KMS-11 (cell line): Measurements from ENCODE around the gene CEMIP.

Experiments used
- H2AFZ ChIP-seq: fragments of 200-600 bp; sonication (generic); 2 replicates; pipeline ENCODE4 v1.6.1; 2016; ENCODE audit warnings: antibody characterized with exemption, mixed run types, low read depth
- H3K27ac ChIP-seq: fragments of 200-600 bp; sonication (generic); 2 replicates; pipeline ENCODE4 v1.6.1; 2016; ENCODE audit warnings: mild to moderate bottlenecking, mixed run types
- H3K27me3 ChIP-seq: fragments of 200-600 bp; sonication (generic); 2 replicates; pipeline ENCODE4 v1.6.1; 2017; ENCODE audit warnings: mild to moderate bottlenecking, low read depth, mixed run types, moderate library complexity; ENCODE audit not compliant: insufficient read depth
- H3K36me3 ChIP-seq: fragments of 200-600 bp; sonication (generic); 2 replicates; pipeline ENCODE4 v1.6.1; 2017; ENCODE audit warnings: mild to moderate bottlenecking, mixed run types; ENCODE audit not compliant: insufficient read depth
- H3K4me1 ChIP-seq: fragments of 200-600 bp; sonication (generic); 2 replicates; pipeline ENCODE4 v1.6.1; 2016; ENCODE audit warnings: mild to moderate bottlenecking, low read depth, mixed run types; ENCODE audit not compliant: poor library complexity, severe bottlenecking
- H3K4me2 ChIP-seq: fragments of 200-600 bp; sonication (generic); 2 replicates; pipeline ENCODE4 v1.7.0; 2016; ENCODE audit warnings: mild to moderate bottlenecking, mixed run types
- H3K4me3 ChIP-seq: fragments of 200-600 bp; sonication (generic); IDR thresholded peaks from 2 replicates; pipeline ENCODE4 v1.6.1; 2017; ENCODE audit warnings: low read depth, low read length, mixed read lengths; ENCODE audit not compliant: insufficient read depth
- H3K79me2 ChIP-seq: fragments of 200-600 bp; sonication (generic); 2 replicates; pipeline ENCODE4 v1.6.1; 2016; ENCODE audit warnings: low read depth, mixed run types; ENCODE audit not compliant: insufficient read depth
- H3K9ac ChIP-seq: fragments of 200-600 bp; sonication (generic); 2 replicates; pipeline ENCODE4 v1.6.1; 2016; ENCODE audit warnings: mild to moderate bottlenecking, mixed run types
- H4K20me1 ChIP-seq: fragments of 200-600 bp; sonication (generic); 2 replicates; pipeline ENCODE4 v1.6.1; 2016; ENCODE audit warnings: mild to moderate bottlenecking, mixed run types; ENCODE audit not compliant: insufficient read depth
- TF ChIP-seq, protein P1 (sequence below): fragments of 200-600 bp; sonication (generic); conservative IDR thresholded peaks from 2 replicates; pipeline ENCODE4 v1.6.1; 2017; ENCODE audit warnings: low read depth, mild to moderate bottlenecking, antibody characterized with exemption, low read length, moderate library complexity, mixed read lengths

The CEMIP gene

DNA sequence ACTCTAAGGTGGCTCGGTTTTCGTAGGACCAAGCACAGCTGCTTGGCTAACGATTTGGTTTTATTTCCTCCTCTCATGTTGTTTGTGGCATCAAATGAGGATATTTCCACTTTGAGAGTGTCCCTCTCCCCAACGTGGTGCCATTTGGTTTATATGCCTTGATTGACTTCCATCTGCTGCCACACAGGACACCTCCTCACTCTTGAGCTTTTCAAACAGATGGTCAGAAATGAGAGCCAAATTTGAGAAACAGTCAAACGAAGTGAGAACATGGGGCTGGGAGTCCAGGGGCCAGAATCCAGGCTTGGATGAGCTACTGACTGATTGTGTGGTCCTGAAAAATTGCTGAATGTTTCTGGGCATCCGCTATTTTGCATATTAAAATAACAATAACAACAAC is 43.5 kb downstream of the CEMIP start:
- H3K4me2 ChIP-seq = no peak overlapping the region

DNA sequence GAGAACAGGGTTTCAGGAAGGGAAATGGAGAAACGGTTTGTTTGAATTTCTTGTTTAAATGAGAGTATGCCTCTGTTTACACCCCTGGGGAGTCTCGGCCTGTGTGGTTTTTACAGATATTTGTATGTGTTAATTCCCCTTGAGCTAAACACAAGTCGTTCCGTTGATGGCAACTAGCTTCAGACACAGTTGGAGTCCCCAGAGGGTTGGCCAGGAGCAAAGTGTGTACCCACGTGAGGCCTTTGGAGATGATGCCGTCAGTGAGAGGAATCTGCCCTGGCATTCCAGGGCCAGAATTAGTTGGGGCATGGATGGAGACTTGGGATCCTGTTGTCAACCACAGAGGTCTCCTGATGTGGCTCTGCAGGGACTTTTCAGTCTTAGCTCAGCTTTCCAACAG is 44.0 kb downstream of the CEMIP start:
- Histone ChIP-seq H2AFZ (no peak overlapping the region), H3K9ac (no peak overlapping the region), H3K27me3 (no peaks in the 10 kb centered on the region), H4K20me1 (no peaks in the 10 kb centered on the region), H3K4me1 (no peaks in the 10 kb centered on the region), H3K79me2 (no peaks in the 10 kb centered on the region), H3K27ac (no peak overlapping the region), H3K4me2 (no peak overlapping the region), H3K4me3 (no peak overlapping the region), H3K36me3 (no peaks in the 10 kb centered on the region)
- TF ChIP-seq, protein P1, sequence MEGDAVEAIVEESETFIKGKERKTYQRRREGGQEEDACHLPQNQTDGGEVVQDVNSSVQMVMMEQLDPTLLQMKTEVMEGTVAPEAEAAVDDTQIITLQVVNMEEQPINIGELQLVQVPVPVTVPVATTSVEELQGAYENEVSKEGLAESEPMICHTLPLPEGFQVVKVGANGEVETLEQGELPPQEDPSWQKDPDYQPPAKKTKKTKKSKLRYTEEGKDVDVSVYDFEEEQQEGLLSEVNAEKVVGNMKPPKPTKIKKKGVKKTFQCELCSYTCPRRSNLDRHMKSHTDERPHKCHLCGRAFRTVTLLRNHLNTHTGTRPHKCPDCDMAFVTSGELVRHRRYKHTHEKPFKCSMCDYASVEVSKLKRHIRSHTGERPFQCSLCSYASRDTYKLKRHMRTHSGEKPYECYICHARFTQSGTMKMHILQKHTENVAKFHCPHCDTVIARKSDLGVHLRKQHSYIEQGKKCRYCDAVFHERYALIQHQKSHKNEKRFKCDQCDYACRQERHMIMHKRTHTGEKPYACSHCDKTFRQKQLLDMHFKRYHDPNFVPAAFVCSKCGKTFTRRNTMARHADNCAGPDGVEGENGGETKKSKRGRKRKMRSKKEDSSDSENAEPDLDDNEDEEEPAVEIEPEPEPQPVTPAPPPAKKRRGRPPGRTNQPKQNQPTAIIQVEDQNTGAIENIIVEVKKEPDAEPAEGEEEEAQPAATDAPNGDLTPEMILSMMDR = no peak

More for the DNA sequence above, 43.5 kb downstream of the CEMIP start:
- Histone ChIP-seq H3K27ac (no peak overlapping the region), H2AFZ (no peak overlapping the region), H3K79me2 (no peaks in the 10 kb centered on the region), H3K27me3 (no peaks in the 10 kb centered on the region), H3K4me1 (no peaks in the 10 kb centered on the region), H3K4me3 (no peak overlapping the region), H3K9ac (no peak overlapping the region), H3K36me3 (no peaks in the 10 kb centered on the region), H4K20me1 (no peaks in the 10 kb centered on the region)
- TF ChIP-seq, protein P1 = no peak

- Histone ChIP-seq H3K27me3 (no peaks in the 10 kb centered on the region), H3K4me1 (no peaks in the 10 kb centered on the region), H4K20me1 (no peaks in the 10 kb centered on the region), H2AFZ (no peak overlapping the region), H3K9ac (no peak overlapping the region), H3K27ac (no peak overlapping the region), H3K36me3 (no peaks in the 10 kb centered on the region), H3K4me3 (no peak overlapping the region), H3K79me2 (no peaks in the 10 kb centered on the region), H3K4me2 (no peak overlapping the region)
- TF ChIP-seq, protein P1 = no peak
Measured at GRCh38 chr15:80823995-80824394, 44.8 kb downstream of the CEMIP start.

- H3K27me3 ChIP-seq = no peaks in the 10 kb centered on the region
- H3K4me2 ChIP-seq = no peak overlapping the region
Measured at GRCh38 chr15:80825361-80826030, 46.3 kb downstream of the CEMIP start.

More at GRCh38 chr15:80825361-80826030, 46.3 kb downstream of the CEMIP start:
- H2AFZ ChIP-seq = no peak overlapping the region
- H4K20me1 ChIP-seq = no peaks in the 10 kb centered on the region
- no peaks in the 10 kb centered on the region for H3K79me2 ChIP-seq
- TF ChIP-seq, protein P1 = no peak
- H3K4me3 ChIP-seq = no peak overlapping the region
- no peaks in the 10 kb centered on the region for H3K4me1 ChIP-seq
- no peaks in the 10 kb centered on the region for H3K36me3 ChIP-seq
- no peak overlapping the region for H3K9ac ChIP-seq
- H3K27ac ChIP-seq = no peak overlapping the region
